Fibroblast of villous mesenchyme (primary cell): ENCODE results near the gene ZBTB8OS. TPM values are rescaled to one million over a fixed set of nuclear protein-coding genes. Genes with fewer than 3 reads are reported as not detected.

Source experiments
- DNase-seq: peaks from one replicate; pipeline ENCODE4 v3.0.0-alpha.2; 2010; ENCODE audit warnings: low read depth
- H3K4me3 ChIP-seq: 2 replicates; pipeline ENCODE4 v1.5.1; 2011; ENCODE audit warnings: low read depth, mild to moderate bottlenecking, low read length
- CTCF ChIP-seq: IDR thresholded peaks from 2 replicates; pipeline ENCODE4 v1.5.1; 2012; ENCODE audit warnings: low read depth, mild to moderate bottlenecking, low read length; ENCODE audit not compliant: insufficient read depth
- total RNA-seq: library from RNA; depleted of rRNA; stranded (reverse); fragments of >200 nt; gene quantifications from 2 replicates; pipeline ENCODE4 v1.2.3, GENCODE V29; 2012

Gene ZBTB8OS
- total RNA-seq, 1 donor: 44.5 TPM

GRCh38 chr1:32619701-32620485 lies 30.5 kb downstream of the ZBTB8OS start:
- peak; percentile 38 for DNase-seq
- no peak for TF ChIP-seq CTCF
- no peak overlapping the region for H3K4me3 ChIP-seq

DNA sequence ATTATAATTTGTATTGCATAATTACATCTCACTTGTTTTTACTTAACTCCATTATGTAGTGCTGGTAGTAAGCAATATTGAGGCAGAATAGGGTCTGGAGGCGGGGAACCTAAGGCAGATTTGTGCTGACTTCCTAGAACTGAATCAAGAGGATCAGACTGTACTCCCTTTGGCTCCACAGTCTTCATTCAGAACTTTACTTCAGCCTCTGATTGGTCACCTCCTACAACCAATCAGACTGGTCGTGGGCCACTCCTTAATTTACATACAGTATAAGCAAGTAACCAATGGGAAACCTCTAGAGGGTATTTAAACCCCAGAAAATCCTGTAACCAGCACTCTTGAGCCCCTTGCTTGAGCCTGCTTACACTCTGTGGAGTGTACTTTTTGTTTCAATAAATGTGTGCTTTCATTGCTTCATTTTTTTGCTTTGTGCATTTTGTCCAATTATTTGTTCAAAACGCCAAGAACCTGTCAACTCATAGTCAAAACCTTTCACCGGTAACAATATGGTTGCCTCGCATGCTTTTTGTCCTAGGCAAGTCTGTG lies 31.6 kb downstream of the ZBTB8OS start:
- DNase-seq: no peak
- H3K4me3 ChIP-seq: no peak overlapping the region
- TF ChIP-seq CTCF: no peak

- DNase-seq: no peak
- no peak overlapping the region for H3K4me3 ChIP-seq
- no peak for TF ChIP-seq CTCF
Measured at GRCh38 chr1:32613472-32613871, 36.9 kb downstream of the ZBTB8OS start.

GRCh38 chr1:32612189-32612881 lies 38.0 kb downstream of the ZBTB8OS start:
- peak; percentile 74 for DNase-seq
- H3K4me3 ChIP-seq: peak overlapping the region; percentile 65
- TF ChIP-seq CTCF: peak; percentile 18

DNA sequence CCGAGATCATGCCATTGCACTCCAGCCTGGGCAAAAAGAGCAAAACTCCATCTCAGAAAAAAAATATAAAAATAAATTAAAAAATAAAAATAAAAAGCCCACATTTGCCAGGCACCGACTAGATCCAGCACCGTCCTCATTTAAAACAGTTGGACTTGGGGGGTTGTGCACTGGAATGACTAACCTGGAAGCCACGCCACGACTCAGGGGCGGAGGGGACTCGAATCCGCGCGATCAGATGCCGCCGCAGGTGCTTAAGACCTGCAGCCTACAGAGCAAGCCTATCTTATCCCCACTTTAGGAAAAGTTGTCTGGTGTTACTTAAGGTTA lies 38.5 kb downstream of the ZBTB8OS start:
- peak overlapping the region; percentile 65 for H3K4me3 ChIP-seq
- TF ChIP-seq CTCF: no peak
- no peak for DNase-seq

- no peak for DNase-seq
- no peak for TF ChIP-seq CTCF
- H3K4me3 ChIP-seq: no peak overlapping the region
Measured at GRCh38 chr1:32609180-32609579, 41.2 kb downstream of the ZBTB8OS start.
